Left forelimb (tissue), 1 donor: ENCODE data around the gene CCDC110.
"Not testable (repeated sequence)": the region's sequence is repeated elsewhere in the genome, so short reads cannot be mapped to it uniquely, and the experiment has no call there.

ENCODE experiments used
- DNase-seq: peaks from one replicate; pipeline ENCODE4 v3.0.0-alpha.2; 2018; ENCODE audit warnings: low spot score

The CCDC110 gene

GRCh38 chr4:185471235-185472102, at the start of gene CCDC110:
Gene CCDC110, minus strand, starts transcription at chr4:185471733. Its CDS starts 50 bp downstream, at chr4:185471683.
- DNase-seq = peak; percentile 95

- DNase-seq = no peak
These were observed 48.6 kb upstream of the CCDC110 start for GRCh38 chr4:185520119-185520518.

GRCh38 chr4:185518494-185518893, 47.0 kb upstream of the CCDC110 start:
- DNase-seq = no peak

GRCh38 chr4:185518069-185518468, 46.5 kb upstream of the CCDC110 start:
- no peak for DNase-seq

- DNase-seq = no peak
These were observed 43.7 kb upstream of the CCDC110 start for GRCh38 chr4:185515248-185515647.

GRCh38 chr4:185514182-185514697, 42.7 kb upstream of the CCDC110 start:
- DNase-seq = no peak

GRCh38 chr4:185513489-185514181, 42.1 kb upstream of the CCDC110 start:
- no peak for DNase-seq

GRCh38 chr4:185512516-185512915, 41.0 kb upstream of the CCDC110 start:
- DNase-seq = no peak

- DNase-seq = not testable (repeated sequence)
These were observed 39.7 kb upstream of the CCDC110 start for GRCh38 chr4:185511243-185511642.

GRCh38 chr4:185510806-185511205, 39.3 kb upstream of the CCDC110 start:
- no peak for DNase-seq

- no peak for DNase-seq
These were observed 36.6 kb upstream of the CCDC110 start for GRCh38 chr4:185508181-185508580.

- DNase-seq = no peak
These were observed 34.9 kb upstream of the CCDC110 start for GRCh38 chr4:185506422-185506821.

GRCh38 chr4:185504098-185505047, 32.8 kb upstream of the CCDC110 start:
- DNase-seq = no peak

- no peak for DNase-seq
These were observed 30.9 kb upstream of the CCDC110 start for GRCh38 chr4:185502386-185502785.

- no peak for DNase-seq
These were observed 29.0 kb upstream of the CCDC110 start for GRCh38 chr4:185500576-185500975.

GRCh38 chr4:185500035-185500434, 28.5 kb upstream of the CCDC110 start:
- no peak for DNase-seq

GRCh38 chr4:185488650-185489049, 17.1 kb upstream of the CCDC110 start:
- DNase-seq = no peak

GRCh38 chr4:185481401-185481800, 9.9 kb upstream of the CCDC110 start:
- DNase-seq = no peak

GRCh38 chr4:185480016-185480732, 8.6 kb upstream of the CCDC110 start:
- no peak for DNase-seq

GRCh38 chr4:185479507-185479971, 8.0 kb upstream of the CCDC110 start:
- no peak for DNase-seq

- no peak for DNase-seq
These were observed 1.7 kb upstream of the CCDC110 start for GRCh38 chr4:185473247-185473646.
